ENCODE measurements around the gene TNIK. TPM values are rescaled to one million over a fixed set of nuclear protein-coding genes. Genes with fewer than 3 reads are reported as not detected.

TNIK gene
- polyA plus RNA-seq, 1 of the 3 experiments (the other 2 are of a cell fraction) = 19.4 TPM

DNA sequence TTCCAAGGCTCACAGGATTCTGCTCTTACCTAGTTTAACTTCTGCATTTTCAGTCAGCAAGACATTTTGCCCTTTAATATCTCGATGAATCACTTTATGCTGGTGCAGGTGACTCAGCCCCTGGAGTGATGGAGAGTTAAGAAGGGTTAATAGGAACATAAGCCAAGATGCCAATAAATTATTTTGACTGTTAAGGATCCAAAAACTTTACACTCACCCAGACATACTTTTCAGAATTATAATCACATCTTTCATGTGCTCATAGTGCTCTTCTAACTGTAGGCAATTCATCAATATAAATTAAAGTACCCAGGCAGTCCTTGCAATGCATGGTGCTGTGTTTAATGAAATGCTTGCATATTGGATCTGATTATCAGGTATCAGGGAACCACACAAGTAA is 269.5 kb downstream of the TNIK start (continued):
- TF ChIP-seq, protein P1, sequence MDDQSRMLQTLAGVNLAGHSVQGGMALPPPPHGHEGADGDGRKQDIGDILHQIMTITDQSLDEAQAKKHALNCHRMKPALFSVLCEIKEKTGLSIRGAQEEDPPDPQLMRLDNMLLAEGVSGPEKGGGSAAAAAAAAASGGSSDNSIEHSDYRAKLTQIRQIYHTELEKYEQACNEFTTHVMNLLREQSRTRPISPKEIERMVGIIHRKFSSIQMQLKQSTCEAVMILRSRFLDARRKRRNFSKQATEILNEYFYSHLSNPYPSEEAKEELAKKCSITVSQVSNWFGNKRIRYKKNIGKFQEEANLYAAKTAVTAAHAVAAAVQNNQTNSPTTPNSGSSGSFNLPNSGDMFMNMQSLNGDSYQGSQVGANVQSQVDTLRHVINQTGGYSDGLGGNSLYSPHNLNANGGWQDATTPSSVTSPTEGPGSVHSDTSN (IDR thresholded peaks at IDR 0.05) = peak; percentile 93
- no peak for TF ChIP-seq REST (IDR thresholded peaks at IDR 0.05; ENCODE audit: low read depth, low read length)
- TF ChIP-seq TCF12 (IDR thresholded peaks at IDR 0.05) = peak; percentile 88
- no peak for TF ChIP-seq EZH2phosphoT487 (IDR thresholded peaks at IDR 0.05; ENCODE audit: borderline replicate concordance, low read depth)

GRCh38 chr3:171189394-171190080 is 270.7 kb downstream of the TNIK start:
- H3K4me2 ChIP-seq = no peak overlapping the region
- ChIA-PET CTCF (interaction anchor here (1.0 to 5.8 kb wide), 5 partner anchors 14 to 376 kb away, joined by 3 to 56 read pairs (median 3); no protein-coding TSS in a partner anchor), POLR2A (no interaction called here)
- no peaks in the 10 kb centered on the region for H4K20me1 ChIP-seq (ENCODE audit: insufficient read depth)
- no peak overlapping the region for H3K4me3 ChIP-seq (ENCODE audit: low read depth in 2 of 2, low read length in 1 of 2)
- WGBS (ENCODE audit: low lambda C conversion rate) = 94% methylated on average over 3 of the region's 3 CpGs
- H2AFZ ChIP-seq (ENCODE audit: low read depth) = no peak overlapping the region
- H3K27me3 ChIP-seq (ENCODE audit: insufficient read depth) = no peaks in the 10 kb centered on the region
- peak overlapping the region in 1 of 2 experiments; percentile 95; a peak in 1 of 4 replicates for H3K27ac ChIP-seq (ENCODE audit: low read depth in 2 of 2, low read length in 1 of 2)
- H3F3A ChIP-seq (replicated peaks; ENCODE audit: insufficient read depth) = peaks cover 25% of the 10 kb centered on the region
- H3K9ac ChIP-seq = no peak overlapping the region
- H3K9me3 ChIP-seq = no peaks in the 10 kb centered on the region
- no peak for DNase-seq
- H3K4me1 ChIP-seq (ENCODE audit: control insufficient read depth in 1 of 2, insufficient read depth in 2 of 2, low read depth in 1 of 2, low read length in 1 of 2) = peaks cover 11 to 14% of the 10 kb centered on the region in 2 experiments
- H3K9me2 ChIP-seq = no peaks in the 10 kb centered on the region
- H3K79me2 ChIP-seq (ENCODE audit: insufficient read depth) = no peaks in the 10 kb centered on the region
- H3K36me3 ChIP-seq (replicated peaks in 1 of 2; ENCODE audit: control insufficient read depth in 1 of 2, insufficient read depth in 2 of 2, low read length in 1 of 2) = no peaks in the 10 kb centered on the region
- TF ChIP-seq REST (IDR thresholded peaks at IDR 0.05; ENCODE audit: low read depth, low read length) = no peak
- TF ChIP-seq SMC3 (IDR thresholded peaks at IDR 0.05; ENCODE audit: low read depth, low read length) = no peak
- TF ChIP-seq NFIC (IDR thresholded peaks at IDR 0.05; ENCODE audit: borderline replicate concordance) = no peak
- TF ChIP-seq TAF1 (IDR thresholded peaks at IDR 0.05; ENCODE audit: borderline replicate concordance, low read depth, low read length) = no peak
- no peak for TF ChIP-seq USF2 (IDR thresholded peaks at IDR 0.05; ENCODE audit: borderline replicate concordance, low read depth, low read length)
- TF ChIP-seq TCF12 (IDR thresholded peaks at IDR 0.05) = no peak
- TF ChIP-seq NRF1 (IDR thresholded peaks at IDR 0.05; ENCODE audit: low read depth, low read length) = no peak
- TF ChIP-seq FOSL2 (IDR thresholded peaks at IDR 0.05; ENCODE audit: borderline replicate concordance, low read depth) = no peak
- TF ChIP-seq, protein P2, sequence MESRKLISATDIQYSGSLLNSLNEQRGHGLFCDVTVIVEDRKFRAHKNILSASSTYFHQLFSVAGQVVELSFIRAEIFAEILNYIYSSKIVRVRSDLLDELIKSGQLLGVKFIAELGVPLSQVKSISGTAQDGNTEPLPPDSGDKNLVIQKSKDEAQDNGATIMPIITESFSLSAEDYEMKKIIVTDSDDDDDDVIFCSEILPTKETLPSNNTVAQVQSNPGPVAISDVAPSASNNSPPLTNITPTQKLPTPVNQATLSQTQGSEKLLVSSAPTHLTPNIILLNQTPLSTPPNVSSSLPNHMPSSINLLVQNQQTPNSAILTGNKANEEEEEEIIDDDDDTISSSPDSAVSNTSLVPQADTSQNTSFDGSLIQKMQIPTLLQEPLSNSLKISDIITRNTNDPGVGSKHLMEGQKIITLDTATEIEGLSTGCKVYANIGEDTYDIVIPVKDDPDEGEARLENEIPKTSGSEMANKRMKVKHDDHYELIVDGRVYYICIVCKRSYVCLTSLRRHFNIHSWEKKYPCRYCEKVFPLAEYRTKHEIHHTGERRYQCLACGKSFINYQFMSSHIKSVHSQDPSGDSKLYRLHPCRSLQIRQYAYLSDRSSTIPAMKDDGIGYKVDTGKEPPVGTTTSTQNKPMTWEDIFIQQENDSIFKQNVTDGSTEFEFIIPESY (IDR thresholded peaks at IDR 0.05; ENCODE audit: borderline replicate concordance, low read depth) = no peak
- TF ChIP-seq CHD2 (IDR thresholded peaks at IDR 0.05; ENCODE audit: low read length, partially characterized antibody) = no peak
- no peak for TF ChIP-seq GATA2 (CRISPR knock-in tag; IDR thresholded peaks at IDR 0.05)
- TF ChIP-seq ELF1 (IDR thresholded peaks at IDR 0.05) = no peak
- TF ChIP-seq CTCF (IDR thresholded peaks at IDR 0.05) = no peak
